GM20000 (cell line): Measurements from ENCODE around the gene LPCAT1.

Experiments used
- DNase-seq: peaks from one replicate; pipeline ENCODE4 v3.0.0; 2012; ENCODE audit warnings: low spot score
- CTCF ChIP-seq: IDR thresholded peaks from 2 replicates; pipeline ENCODE4 v1.5.1; 2012; ENCODE audit warnings: mild to moderate bottlenecking, control low read depth; ENCODE audit errors: extremely low read depth, missing control alignments

The LPCAT1 gene

GRCh38 chr5:1418921-1419280 is 104.9 kb downstream of the LPCAT1 start:
- no peak for DNase-seq
- TF ChIP-seq CTCF = no peak

- DNase-seq = no peak
- no peak for TF ChIP-seq CTCF
Measured at GRCh38 chr5:1418238-1418920, 105.4 kb downstream of the LPCAT1 start.

- TF ChIP-seq CTCF = no peak
- DNase-seq = no peak
Measured at GRCh38 chr5:1417586-1418225, 106.1 kb downstream of the LPCAT1 start.

- no peak for TF ChIP-seq CTCF
- no peak for DNase-seq
Measured at GRCh38 chr5:1416856-1417469, 106.8 kb downstream of the LPCAT1 start.

- DNase-seq = no peak
- TF ChIP-seq CTCF = no peak
Measured at GRCh38 chr5:1415626-1416360, 108.0 kb downstream of the LPCAT1 start.

GRCh38 chr5:1415059-1415425 is 108.7 kb downstream of the LPCAT1 start:
- no peak for DNase-seq
- TF ChIP-seq CTCF = no peak

- DNase-seq = peak; percentile 71
- no peak for TF ChIP-seq CTCF
Measured at GRCh38 chr5:1414311-1415058, 109.3 kb downstream of the LPCAT1 start.
